Brain microvascular endothelial cell (primary cell): ENCODE results near the gene CAMK4.

ENCODE experiments used
- DNase-seq: peaks from one replicate; pipeline ENCODE4 v3.0.0-alpha.2; 2020
- H3K27ac ChIP-seq: fragments of 250-450 bp; sonication (Bioruptor Pico); 2 replicates; pipeline ENCODE4 v1.5.1; 2020; ENCODE audit warnings: mild to moderate bottlenecking, moderate library complexity
- H3K27me3 ChIP-seq: fragments of 250-450 bp; sonication (Bioruptor Pico); replicated peaks from 2 replicates; pipeline ENCODE4 v1.5.1; 2020; ENCODE audit warnings: mild to moderate bottlenecking
- H3K36me3 ChIP-seq: fragments of 250-450 bp; sonication (Bioruptor Pico); replicated peaks from 2 replicates; pipeline ENCODE4 v1.5.1; 2020; ENCODE audit warnings: mild to moderate bottlenecking
- H3K4me3 ChIP-seq: 2 replicates; pipeline ENCODE4 v1.5.1; 2011; ENCODE audit warnings: low read depth, mild to moderate bottlenecking, control low read depth, low read length, moderate library complexity
- CTCF ChIP-seq: IDR thresholded peaks from 2 replicates; pipeline ENCODE4 v1.5.1; 2011; ENCODE audit warnings: low read depth, mild to moderate bottlenecking, moderate library complexity, low read length, control low read depth, inconsistent platforms; ENCODE audit errors: missing control alignments
- in situ Hi-C: cut with HindIII; loops from 2 replicates; pipeline ENCODE4 v1.10.0; 2017; ENCODE audit warnings: low sequenced_read_pairs, low pct_ligation_motif_present

Gene CAMK4

GRCh38 chr5:111453295-111453694 lies 229.1 kb downstream of the CAMK4 start:
- no peaks in the 10 kb centered on the region for H3K36me3 ChIP-seq
- H3K27ac ChIP-seq: peak overlapping the region; percentile 96
- no peak overlapping the region for H3K4me3 ChIP-seq
- TF ChIP-seq CTCF: no peak
- in situ Hi-C loops: no loop called here
- DNase-seq: peak; percentile 9
- no peaks in the 10 kb centered on the region for H3K27me3 ChIP-seq

GRCh38 chr5:111453747-111454146 lies 229.6 kb downstream of the CAMK4 start:
- Histone ChIP-seq H3K27ac (peak overlapping the region; percentile 96), H3K4me3 (no peak overlapping the region)

GRCh38 chr5:111454198-111454622 lies 230.0 kb downstream of the CAMK4 start:
- H3K27ac ChIP-seq: peak overlapping the region; percentile 96
- no peak for DNase-seq
- no peak for TF ChIP-seq CTCF
- no peaks in the 10 kb centered on the region for H3K27me3 ChIP-seq
- no peaks in the 10 kb centered on the region for H3K36me3 ChIP-seq
- no peak overlapping the region for H3K4me3 ChIP-seq
- in situ Hi-C loops: no loop called here

More at GRCh38 chr5:111453747-111454146, 229.6 kb downstream of the CAMK4 start:
- H3K36me3 ChIP-seq: no peaks in the 10 kb centered on the region
- DNase-seq: peak; percentile 88
- in situ Hi-C loops: no loop called here
- no peaks in the 10 kb centered on the region for H3K27me3 ChIP-seq
- no peak for TF ChIP-seq CTCF

GRCh38 chr5:111454776-111455175 lies 230.6 kb downstream of the CAMK4 start:
- in situ Hi-C loops: no loop called here
- H3K27me3 ChIP-seq: no peaks in the 10 kb centered on the region

GRCh38 chr5:111461255-111461671 lies 237.1 kb downstream of the CAMK4 start:
- TF ChIP-seq CTCF: peak; percentile 61
- peak; percentile 32 for DNase-seq
- Histone ChIP-seq H3K4me3 (no peak overlapping the region), H3K36me3 (no peaks in the 10 kb centered on the region), H3K27me3 (no peaks in the 10 kb centered on the region), H3K27ac (no peak overlapping the region)
- in situ Hi-C loops: no loop called here

More at GRCh38 chr5:111454776-111455175, 230.6 kb downstream of the CAMK4 start:
- H3K27ac ChIP-seq: no peak overlapping the region
- no peaks in the 10 kb centered on the region for H3K36me3 ChIP-seq
- H3K4me3 ChIP-seq: no peak overlapping the region
- no peak for TF ChIP-seq CTCF
- no peak for DNase-seq

GRCh38 chr5:111461934-111462333 lies 237.8 kb downstream of the CAMK4 start:
- no peak for DNase-seq
- in situ Hi-C loops: no loop called here
- H3K4me3 ChIP-seq: no peak overlapping the region
- H3K36me3 ChIP-seq: no peaks in the 10 kb centered on the region
- TF ChIP-seq CTCF: no peak
- H3K27ac ChIP-seq: no peak overlapping the region
- H3K27me3 ChIP-seq: no peaks in the 10 kb centered on the region
